GM10266 (cell line): ENCODE measurements around the gene IQCM.

Experiments
- DNase-seq: peaks from one replicate; pipeline ENCODE4 v3.0.0; 2012; ENCODE audit errors: extremely low spot score
- CTCF ChIP-seq: IDR thresholded peaks from 2 replicates; pipeline ENCODE4 v1.5.1; 2012; ENCODE audit warnings: mild to moderate bottlenecking, low read depth; ENCODE audit not compliant: control insufficient read depth, insufficient read depth; ENCODE audit errors: missing control alignments

Gene IQCM

DNA sequence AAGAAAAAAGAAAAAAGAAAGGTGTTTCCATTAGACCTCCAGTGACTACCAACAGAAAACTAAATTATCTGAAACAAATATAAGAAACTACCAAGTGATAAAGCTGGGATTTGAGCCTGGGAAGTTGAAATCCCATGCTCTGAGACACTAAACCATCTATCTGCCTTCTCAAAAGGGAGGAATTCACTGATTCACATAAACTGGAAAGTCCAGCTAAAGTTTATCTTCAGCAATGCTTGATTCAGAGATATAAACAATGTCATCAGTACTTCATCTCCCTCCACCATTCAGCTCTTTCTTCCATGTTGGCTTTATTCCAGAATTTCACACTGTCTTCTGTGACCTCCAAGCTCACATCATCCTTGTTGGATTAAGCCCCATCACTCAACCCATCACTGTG is 96.3 kb downstream of the IQCM start:
- TF ChIP-seq CTCF, result no peak
- DNase-seq, result no peak

GRCh38 chr4:149718500-149718899 is 97.1 kb downstream of the IQCM start:
- no peak for TF ChIP-seq CTCF
- DNase-seq, result no peak

DNA sequence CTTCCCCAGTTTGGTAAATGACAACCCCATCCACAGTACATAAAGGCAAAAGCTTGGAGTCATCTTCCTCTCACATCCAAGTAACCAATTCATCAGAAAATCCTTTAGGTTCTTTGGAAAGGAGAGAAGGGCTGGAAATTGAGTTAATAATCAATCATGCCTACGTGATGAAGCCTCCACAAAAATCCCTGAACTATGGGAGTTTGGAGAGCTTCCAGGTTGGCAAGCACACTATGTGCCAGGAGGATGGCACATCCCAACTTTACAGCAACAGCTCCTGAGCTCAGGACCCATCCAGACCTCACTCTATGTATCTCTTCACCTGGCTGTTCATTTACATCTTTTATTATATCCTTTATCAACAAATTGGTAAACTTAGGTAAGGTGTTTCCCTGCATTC is 98.9 kb downstream of the IQCM start:
- TF ChIP-seq CTCF, result no peak
- no peak for DNase-seq

DNA sequence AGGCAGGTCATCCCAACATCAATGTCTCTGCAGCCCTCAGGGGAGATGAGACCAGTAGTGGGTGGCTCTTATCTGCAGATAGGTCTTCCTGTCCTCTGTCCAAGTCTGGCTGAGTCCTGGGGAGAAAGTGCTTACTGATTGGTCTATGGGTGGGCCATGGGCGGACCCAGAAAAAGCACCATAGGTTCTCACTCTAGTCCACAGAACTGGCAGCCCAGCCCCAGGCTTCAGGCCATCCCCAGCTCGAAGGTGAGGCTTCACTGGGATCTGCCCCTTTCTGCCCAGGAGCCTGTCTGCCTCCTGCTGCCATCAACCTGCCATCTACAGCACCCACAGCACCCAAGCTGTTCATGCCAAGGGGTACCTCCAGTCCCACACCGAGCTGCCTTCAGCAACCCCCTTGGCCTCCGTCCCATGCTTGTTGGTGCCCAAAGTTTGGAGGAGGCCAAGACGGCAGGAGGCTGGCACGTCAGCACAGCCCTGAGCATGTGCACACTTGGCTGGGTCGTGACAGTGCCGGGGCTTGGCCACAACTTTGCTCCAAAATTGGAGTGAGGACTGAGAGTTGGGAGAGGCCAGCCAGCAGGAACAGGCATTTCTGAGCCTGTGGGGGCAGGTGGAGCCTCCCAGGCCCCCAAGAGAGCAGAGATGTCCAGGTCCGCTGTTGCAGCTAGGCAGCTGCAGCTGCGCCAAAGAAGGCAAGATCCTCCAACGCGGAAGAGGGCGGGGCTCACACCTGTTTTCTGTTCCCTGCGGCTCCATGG is 99.6 kb downstream of the IQCM start:
- DNase-seq, result no peak
- TF ChIP-seq CTCF, result no peak

DNA sequence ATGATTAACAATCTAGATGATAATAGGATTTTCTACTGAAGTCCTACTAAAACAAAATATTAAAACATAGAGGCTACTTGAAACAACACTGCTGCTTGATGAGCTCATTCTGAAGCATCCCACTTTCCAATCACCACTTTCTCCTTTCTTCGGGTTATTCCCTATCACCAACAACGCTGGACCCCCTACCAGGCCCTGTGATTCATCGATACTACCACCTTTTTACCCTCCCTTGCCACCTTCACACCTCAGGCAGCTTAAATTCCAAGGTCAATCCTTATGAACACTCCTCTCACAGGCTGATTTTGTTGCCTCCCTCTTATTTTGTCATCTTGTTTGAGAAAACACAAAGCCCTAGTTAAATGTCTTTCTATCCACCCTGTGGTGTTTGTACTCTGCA is 102.6 kb downstream of the IQCM start:
- no peak for TF ChIP-seq CTCF
- no peak for DNase-seq

DNA sequence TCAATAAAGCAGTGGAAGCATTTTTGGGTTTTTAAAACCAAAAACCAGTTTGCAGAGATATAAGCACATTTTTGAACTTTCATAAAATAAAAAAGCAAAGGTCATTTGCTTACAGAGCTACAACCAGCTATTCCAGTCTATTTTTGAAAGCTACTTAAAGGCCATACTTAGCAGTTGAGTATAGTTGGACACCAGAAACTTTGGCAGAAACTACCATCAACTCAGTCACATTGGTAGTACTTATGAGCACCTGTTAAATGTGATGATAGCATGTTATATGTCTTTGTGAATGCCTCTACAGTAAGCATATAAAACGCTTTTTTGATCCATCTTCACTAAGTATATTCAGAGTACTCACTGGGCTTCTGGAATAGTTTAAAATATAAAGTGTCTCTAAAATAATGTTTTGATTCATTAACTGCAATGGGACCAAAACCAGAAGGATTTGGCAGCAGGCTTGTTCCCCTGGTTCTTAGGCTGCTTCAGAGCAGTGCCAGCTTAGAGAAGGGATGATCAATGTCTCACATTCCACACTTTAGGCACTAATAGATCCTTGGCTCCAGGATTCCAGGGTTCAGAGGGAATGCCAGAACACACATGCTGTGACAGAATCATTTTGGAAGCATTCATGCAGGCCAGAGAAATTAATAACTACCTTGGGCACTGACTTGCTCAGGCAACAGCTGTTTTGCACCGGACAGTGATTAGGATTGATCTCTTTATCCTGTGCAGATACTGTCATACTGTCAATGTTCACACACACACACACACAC is 103.9 kb downstream of the IQCM start:
- DNase-seq, result no peak
- TF ChIP-seq CTCF, result no peak

- TF ChIP-seq CTCF, result no peak
- DNase-seq, result no peak
Observed at GRCh38 chr4:149709640-149710039, 106.0 kb downstream of the IQCM start.
